ENCODE measurements around the gene CHN2.

Gene CHN2

DNA sequence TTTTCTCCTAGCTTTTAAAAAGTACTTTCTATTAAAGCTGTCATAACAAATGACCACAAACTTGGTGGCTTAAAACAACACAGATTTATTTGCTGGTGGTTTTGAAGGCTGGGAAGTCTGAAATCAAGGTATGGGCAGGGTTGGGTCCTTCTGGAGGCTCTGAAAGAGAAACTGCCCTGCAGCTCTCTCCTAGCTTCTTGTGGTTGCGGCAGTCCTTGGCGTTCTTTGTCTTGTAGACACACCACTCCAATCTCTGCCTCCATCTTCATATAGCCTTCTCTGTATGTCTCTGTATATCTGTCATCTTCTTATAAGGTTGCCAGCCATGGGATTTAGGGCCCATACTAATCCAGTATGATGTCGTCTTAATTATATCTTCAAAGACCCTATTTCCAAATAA lies 289.7 kb downstream of the CHN2 start:
- Histone ChIP-seq H3K4me1 (ENCODE audit: insufficient read depth, low read length) (peaks cover 13% of the 10 kb centered on the region), H3K36me3 (ENCODE audit: insufficient read depth, low read length) (no peaks in the 10 kb centered on the region), H3K9me3 (ENCODE audit: control insufficient read depth, insufficient read depth, low read length) (no peaks in the 10 kb centered on the region), H3K9ac (ENCODE audit: low read depth, low read length) (no peak overlapping the region)

DNA sequence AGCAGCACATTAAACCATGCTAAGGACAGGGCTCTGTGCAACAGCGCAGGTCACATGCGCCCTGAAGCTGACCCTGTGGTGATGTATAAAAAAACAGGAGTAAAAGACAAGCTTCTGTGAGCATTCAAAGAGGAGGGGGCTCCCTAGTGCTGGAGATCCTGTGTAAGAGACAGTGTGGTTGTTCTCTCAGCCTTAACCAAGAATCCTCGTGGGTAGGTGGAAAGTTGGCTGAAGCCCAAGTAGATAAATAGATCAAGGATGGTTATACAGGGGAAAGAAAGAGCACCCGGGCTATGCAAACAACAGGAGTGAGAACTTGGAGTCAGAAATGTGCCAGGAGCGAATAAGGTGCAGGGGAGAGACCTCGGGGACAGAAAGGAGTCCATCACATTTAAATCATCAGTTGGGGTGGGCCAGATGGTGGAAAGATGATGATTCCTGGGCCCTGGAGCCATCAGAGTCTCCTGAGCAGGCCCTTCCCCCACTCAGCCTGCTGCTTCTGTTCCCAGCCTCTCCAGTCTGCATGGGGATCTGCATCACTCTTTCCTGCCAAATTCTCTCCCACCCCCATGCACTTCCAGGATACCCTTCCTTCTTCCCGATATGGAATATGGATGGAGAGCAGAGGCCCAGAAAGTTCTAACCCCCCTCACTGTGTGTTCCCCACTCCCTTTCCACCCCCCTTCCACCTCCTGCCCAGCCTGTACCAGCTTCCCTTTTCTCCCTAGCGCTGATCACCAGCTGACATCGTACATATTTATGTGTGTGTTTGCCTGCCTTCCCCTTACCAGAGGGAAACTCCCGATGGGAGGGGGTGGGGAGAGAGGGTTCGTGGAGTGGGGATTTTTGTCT lies 291.0 kb downstream of the CHN2 start:
- no peaks in the 10 kb centered on the region for H3K36me3 ChIP-seq (ENCODE audit: insufficient read depth, low read length)
- H3K9me3 ChIP-seq (ENCODE audit: control insufficient read depth, insufficient read depth, low read length), result no peaks in the 10 kb centered on the region
- peaks cover 13% of the 10 kb centered on the region for H3K4me1 ChIP-seq (ENCODE audit: insufficient read depth, low read length)
- no peak overlapping the region for H3K9ac ChIP-seq (ENCODE audit: low read depth, low read length)

DNA sequence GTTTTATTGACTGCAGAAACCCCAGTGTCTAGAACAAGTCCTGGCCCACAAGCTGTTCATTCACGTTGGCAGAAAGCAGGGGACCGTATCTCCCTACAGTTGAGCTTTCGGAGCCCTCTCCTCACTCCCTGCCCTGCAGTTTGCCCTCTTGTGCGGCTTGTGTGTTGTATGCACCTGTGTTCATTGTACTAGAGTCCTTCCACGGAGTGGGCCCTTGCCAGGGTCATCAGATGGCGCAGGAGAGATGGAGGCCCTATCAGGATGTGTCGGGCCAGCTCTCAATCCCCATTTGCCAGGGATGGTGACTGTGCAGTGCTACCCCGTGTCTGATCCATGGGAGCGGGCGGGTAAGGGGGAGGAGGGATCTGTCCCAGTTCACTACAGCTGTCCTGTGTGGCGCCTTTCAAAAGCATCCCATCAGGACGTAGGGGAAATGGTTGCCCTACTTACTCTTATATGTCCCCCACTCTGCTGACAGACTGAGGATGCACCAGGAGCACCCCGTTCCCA lies 291.7 kb downstream of the CHN2 start:
- Histone ChIP-seq H3K4me1 (ENCODE audit: insufficient read depth, low read length) (peaks cover 13% of the 10 kb centered on the region), H3K36me3 (ENCODE audit: insufficient read depth, low read length) (no peaks in the 10 kb centered on the region), H3K9ac (ENCODE audit: low read depth, low read length) (no peak overlapping the region), H3K9me3 (ENCODE audit: control insufficient read depth, insufficient read depth, low read length) (no peaks in the 10 kb centered on the region)

DNA sequence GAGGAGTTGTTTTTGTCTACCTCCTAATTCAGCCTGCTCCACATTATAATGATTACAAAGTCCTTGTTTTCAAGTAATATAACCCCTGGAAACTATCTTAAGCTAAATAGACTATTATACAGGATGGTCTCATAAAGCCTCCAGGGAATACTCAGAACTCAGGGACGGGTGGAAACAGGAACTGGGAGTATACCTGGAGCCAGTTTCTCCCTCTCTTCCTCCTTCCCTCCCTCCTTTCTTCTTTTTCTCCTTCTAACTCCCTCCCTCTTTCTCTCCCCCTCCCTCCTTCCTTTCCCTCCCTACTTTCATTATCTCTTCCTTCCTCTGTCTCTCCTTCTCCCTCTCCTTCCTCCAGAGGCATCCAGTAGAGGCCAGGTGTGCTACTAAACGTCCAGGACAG lies 292.8 kb downstream of the CHN2 start:
- Histone ChIP-seq H3K4me1 (ENCODE audit: insufficient read depth, low read length) (peaks cover 13% of the 10 kb centered on the region), H3K36me3 (ENCODE audit: insufficient read depth, low read length) (no peaks in the 10 kb centered on the region), H3K9me3 (ENCODE audit: control insufficient read depth, insufficient read depth, low read length) (no peaks in the 10 kb centered on the region), H3K9ac (ENCODE audit: low read depth, low read length) (no peak overlapping the region)

DNA sequence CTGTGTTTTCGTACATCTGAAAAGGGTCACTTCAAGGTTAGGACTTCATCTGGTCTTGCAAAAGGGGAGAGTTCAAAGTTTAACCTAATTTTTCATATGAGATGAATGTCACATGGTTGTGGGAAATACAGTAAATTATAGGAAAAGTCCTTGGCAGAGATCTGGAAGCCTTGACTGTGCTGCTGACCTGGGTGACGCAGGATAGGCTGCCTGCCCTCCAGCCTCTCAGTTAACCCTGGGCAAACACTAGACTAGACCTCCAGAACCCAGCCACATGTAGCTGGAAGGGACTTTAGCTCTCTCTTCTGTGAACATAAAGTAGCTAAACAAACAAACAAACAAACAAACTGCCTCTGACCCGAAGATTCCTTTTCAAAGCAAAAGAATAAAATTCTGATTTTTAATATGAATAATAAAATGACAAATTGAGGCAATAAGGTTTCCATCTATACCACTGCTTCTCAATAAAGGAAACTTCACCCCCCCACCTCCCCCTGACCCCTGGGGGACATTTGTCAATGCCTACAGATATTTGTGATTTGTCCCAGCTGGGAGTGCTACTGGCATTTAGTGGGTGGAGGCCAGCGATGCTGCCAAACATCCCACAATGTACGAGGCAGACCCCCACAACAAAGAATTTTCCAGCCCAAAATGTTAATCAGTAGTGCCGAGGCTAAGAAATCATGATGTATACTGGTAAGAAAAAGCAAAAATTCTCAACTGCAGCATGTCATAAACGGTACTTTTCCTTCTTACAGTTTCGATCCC lies 293.8 kb downstream of the CHN2 start:
- Histone ChIP-seq H3K9me3 (ENCODE audit: control insufficient read depth, insufficient read depth, low read length) (no peaks in the 10 kb centered on the region), H3K36me3 (ENCODE audit: insufficient read depth, low read length) (no peaks in the 10 kb centered on the region), H3K4me1 (ENCODE audit: insufficient read depth, low read length) (peaks cover 11% of the 10 kb centered on the region), H3K9ac (ENCODE audit: low read depth, low read length) (no peak overlapping the region)

DNA sequence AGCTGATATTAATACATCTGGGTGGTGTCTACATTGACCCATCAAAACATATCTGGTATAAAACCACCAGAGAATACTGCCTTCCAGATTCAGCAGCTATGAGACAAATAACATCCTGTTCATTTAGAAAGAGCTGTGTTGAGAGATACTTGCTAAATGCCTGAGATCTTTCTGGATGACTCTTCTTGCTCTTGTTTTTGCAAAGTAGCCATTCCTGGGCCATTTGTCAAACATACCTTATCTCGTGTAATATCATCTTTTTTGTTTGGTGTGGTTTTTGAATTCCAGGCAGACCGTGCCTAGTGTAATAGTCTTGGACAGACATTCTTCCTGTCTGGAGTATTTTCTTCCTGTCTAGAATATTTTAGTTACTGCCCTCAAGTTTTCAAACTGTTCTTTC lies 294.4 kb downstream of the CHN2 start:
- Histone ChIP-seq H3K4me1 (ENCODE audit: insufficient read depth, low read length) (peaks cover 10% of the 10 kb centered on the region), H3K9ac (ENCODE audit: low read depth, low read length) (no peak overlapping the region), H3K36me3 (ENCODE audit: insufficient read depth, low read length) (no peaks in the 10 kb centered on the region), H3K9me3 (ENCODE audit: control insufficient read depth, insufficient read depth, low read length) (no peaks in the 10 kb centered on the region)

DNA sequence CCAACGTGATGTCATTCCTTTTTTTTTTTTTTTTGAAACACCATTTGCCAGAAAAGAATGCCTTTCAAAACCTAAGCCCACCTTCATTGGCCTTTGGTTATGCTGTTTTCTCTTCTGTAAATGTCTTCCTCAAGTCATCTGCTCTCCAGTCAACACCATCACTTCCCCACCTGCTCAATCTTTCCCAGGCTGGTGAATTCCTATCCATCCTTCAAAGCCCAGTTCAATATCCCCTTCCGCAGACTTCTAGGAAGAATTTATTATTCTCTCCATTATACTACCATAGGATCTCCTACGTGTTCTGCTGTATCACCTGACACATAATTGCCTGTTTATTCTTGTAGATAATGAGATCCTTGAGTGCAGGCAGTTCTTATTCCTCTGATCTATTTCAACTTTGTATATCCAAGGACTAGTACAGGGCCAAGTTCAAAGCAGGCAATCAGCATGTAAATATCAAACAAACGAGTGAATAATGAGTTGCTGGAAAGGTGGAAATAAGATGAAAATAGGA lies 295.6 kb downstream of the CHN2 start:
- H3K4me1 ChIP-seq (ENCODE audit: insufficient read depth, low read length), result peaks cover 12% of the 10 kb centered on the region
- H3K9me3 ChIP-seq (ENCODE audit: control insufficient read depth, insufficient read depth, low read length), result no peaks in the 10 kb centered on the region
- H3K9ac ChIP-seq (ENCODE audit: low read depth, low read length), result no peak overlapping the region
- no peaks in the 10 kb centered on the region for H3K36me3 ChIP-seq (ENCODE audit: insufficient read depth, low read length)

DNA sequence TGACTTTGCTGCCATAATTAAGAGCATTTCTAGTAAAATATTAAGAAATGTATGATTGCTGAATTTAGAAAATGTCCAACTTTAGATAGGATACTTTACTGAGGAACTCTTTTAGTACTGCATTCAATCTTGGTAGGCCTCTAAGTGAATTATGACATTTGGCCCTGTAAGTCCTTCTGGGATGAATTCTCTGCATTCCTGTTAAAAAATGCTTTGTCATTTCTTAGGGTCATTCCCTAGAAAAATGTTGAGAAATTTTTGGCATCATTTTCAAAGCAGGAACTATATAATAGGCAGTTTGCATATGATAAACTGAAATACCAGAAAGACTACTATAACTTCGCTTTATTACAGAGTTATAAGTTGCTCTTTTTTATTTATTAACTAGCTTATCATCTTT lies 299.8 kb downstream of the CHN2 start:
- no peaks in the 10 kb centered on the region for H3K36me3 ChIP-seq (ENCODE audit: insufficient read depth, low read length)
- H3K4me1 ChIP-seq (ENCODE audit: insufficient read depth, low read length), result peaks cover 15% of the 10 kb centered on the region
- H3K9ac ChIP-seq (ENCODE audit: low read depth, low read length), result no peak overlapping the region
- no peaks in the 10 kb centered on the region for H3K9me3 ChIP-seq (ENCODE audit: control insufficient read depth, insufficient read depth, low read length)

DNA sequence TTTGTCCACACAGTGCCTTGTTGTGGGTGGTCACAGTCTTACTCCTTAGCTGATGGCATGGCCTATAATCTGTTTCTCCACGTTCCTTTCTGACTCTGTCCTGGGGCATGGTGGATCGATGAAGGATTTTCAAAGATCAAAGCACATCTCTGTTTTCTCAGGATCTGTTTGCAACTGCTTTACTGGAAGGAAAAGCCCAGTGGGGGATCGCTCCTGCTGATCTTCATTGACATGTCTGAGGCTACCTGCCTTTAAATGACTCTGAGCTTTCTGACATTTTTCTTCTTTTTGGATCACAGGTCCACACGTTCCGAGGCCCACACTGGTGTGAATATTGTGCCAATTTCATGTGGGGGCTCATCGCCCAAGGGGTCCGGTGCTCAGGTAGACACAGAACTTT lies 301.1 kb downstream of the CHN2 start:
- Histone ChIP-seq H3K9me3 (ENCODE audit: control insufficient read depth, insufficient read depth, low read length) (no peaks in the 10 kb centered on the region), H3K4me1 (ENCODE audit: insufficient read depth, low read length) (peaks cover 15% of the 10 kb centered on the region), H3K36me3 (ENCODE audit: insufficient read depth, low read length) (no peaks in the 10 kb centered on the region), H3K9ac (ENCODE audit: low read depth, low read length) (no peak overlapping the region)

DNA sequence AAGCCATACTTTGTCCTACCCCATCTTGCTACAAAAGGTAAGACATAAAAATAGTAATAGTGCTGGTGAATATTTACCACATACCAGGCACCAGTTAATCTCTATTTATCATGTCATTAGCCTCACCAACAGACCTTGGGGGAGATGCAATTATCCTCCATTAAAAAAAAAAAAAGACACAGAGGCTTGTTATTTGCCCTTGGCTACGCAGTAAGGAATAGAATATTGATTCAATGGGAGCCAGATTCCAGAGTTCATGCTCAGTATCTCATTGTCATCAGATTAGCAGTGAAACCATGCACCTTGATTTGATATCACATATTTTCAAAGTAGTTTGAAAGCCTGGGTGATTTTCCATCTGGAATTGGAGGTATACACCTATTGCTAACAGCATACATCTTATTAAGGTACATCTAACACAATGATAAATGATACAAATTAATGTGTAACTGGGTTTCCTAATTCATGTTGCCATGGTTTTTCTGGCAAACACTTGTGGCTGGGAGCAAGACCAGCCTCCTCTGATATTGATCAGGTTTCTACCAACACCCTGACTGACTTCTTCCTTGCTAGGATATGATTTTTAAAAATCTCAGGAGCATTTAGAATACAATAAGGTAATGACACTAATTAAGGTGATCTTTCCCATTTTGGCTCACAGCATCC lies 301.9 kb downstream of the CHN2 start:
- Histone ChIP-seq H3K9ac (ENCODE audit: low read depth, low read length) (no peak overlapping the region), H3K4me1 (ENCODE audit: insufficient read depth, low read length) (peaks cover 15% of the 10 kb centered on the region), H3K36me3 (ENCODE audit: insufficient read depth, low read length) (no peaks in the 10 kb centered on the region), H3K9me3 (ENCODE audit: control insufficient read depth, insufficient read depth, low read length) (no peaks in the 10 kb centered on the region)

DNA sequence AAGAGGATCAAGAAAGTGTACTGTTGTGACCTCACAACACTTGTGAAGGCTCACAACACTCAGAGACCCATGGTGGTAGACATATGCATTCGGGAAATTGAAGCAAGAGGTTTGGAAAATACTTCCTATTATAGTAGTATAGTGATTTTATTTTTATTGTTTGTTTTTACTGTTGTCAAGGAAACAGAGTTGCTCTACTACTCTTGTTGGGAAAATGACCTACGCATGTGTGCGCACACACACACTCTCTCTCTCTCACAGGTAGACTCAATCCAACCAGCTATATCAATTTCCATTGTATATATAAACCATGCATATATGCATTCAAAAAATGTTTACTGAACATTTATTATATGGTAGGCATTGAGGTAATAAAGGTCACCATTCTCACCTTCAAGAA lies 305.4 kb downstream of the CHN2 start:
- H3K9me3 ChIP-seq (ENCODE audit: control insufficient read depth, insufficient read depth, low read length), result no peaks in the 10 kb centered on the region
- no peaks in the 10 kb centered on the region for H3K36me3 ChIP-seq (ENCODE audit: insufficient read depth, low read length)
- peaks cover 23% of the 10 kb centered on the region for H3K4me1 ChIP-seq (ENCODE audit: insufficient read depth, low read length)
- H3K9ac ChIP-seq (ENCODE audit: low read depth, low read length), result no peak overlapping the region

DNA sequence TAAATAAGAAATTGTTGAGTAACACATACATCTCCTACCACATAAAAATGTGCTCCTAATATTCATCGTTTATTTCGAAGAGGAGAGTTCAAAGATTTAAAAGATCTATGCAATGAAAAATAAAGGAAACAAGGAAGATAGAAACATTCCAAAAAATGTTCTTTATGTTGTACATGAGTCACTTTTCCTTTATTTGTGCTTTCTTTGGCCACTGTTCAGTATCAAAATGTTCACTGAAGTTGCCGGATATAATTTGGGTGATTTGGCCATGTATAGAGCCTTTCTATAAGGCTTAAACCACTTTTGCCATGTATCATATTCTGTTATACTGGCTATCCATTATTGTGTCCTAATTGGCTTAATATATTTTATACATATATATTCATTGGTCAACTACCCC lies 306.1 kb downstream of the CHN2 start:
- Histone ChIP-seq H3K36me3 (ENCODE audit: insufficient read depth, low read length) (no peaks in the 10 kb centered on the region), H3K4me1 (ENCODE audit: insufficient read depth, low read length) (peaks cover 16% of the 10 kb centered on the region)

DNA sequence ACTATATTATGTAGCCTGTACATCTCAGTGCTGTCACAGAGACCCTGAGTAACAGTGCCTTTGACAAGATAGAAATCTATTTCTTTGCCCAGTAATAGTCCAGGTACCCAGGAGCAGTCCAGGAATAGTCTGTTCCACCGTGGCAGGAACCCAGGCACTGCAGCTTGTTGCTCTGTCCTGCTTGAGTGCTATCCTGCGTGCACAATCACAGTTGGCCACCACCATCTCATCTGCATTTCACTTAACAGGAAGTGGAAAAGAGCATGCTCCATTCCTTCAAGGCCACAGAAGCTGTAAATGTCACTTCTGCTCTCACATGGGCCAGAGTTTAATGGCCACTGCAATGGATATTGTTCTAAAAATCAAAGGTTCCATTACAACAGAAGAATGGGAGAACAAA lies 307.6 kb downstream of the CHN2 start:
- Histone ChIP-seq H3K9ac (ENCODE audit: low read depth, low read length) (no peak overlapping the region), H3K36me3 (ENCODE audit: insufficient read depth, low read length) (no peaks in the 10 kb centered on the region), H3K4me1 (ENCODE audit: insufficient read depth, low read length) (peaks cover 9% of the 10 kb centered on the region), H3K9me3 (ENCODE audit: control insufficient read depth, insufficient read depth, low read length) (no peaks in the 10 kb centered on the region)

More for the DNA sequence above, 306.1 kb downstream of the CHN2 start:
- no peaks in the 10 kb centered on the region for H3K9me3 ChIP-seq (ENCODE audit: control insufficient read depth, insufficient read depth, low read length)
- no peak overlapping the region for H3K9ac ChIP-seq (ENCODE audit: low read depth, low read length)

DNA sequence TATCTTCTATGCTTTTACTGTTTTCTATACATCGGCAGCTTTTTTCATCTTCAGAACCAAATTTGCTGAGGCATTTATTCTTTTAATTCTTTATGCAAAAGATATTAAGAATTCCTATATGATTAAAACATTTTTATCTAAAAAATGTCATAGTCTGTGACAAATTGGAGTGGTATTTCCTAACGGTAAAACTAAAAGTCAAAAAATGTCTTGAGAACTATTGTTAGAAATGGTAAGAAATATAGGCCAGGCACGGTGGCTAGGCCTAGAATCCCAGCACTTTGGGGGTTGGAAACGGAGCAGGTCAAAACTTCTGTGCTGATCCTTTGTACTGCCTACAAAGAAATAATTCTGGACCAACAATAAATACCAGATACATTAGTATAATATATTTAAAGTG lies 311.4 kb downstream of the CHN2 start:
- H3K9me3 ChIP-seq (ENCODE audit: control insufficient read depth, insufficient read depth, low read length), result no peaks in the 10 kb centered on the region
- peaks cover 9% of the 10 kb centered on the region for H3K4me1 ChIP-seq (ENCODE audit: insufficient read depth, low read length)
- no peak overlapping the region for H3K9ac ChIP-seq (ENCODE audit: low read depth, low read length)
- H3K36me3 ChIP-seq (ENCODE audit: insufficient read depth, low read length), result no peaks in the 10 kb centered on the region

Data from ES-I3 (cell line).